Smooth muscle cell of bladder (primary cell): Measurements from ENCODE around the gene COPG1. TPM values are rescaled to one million over a fixed set of nuclear protein-coding genes. Genes with fewer than 3 reads are reported as not detected.

ENCODE experiments used
- total RNA-seq: library from RNA; depleted of rRNA; stranded (reverse); fragments of >200 nt; gene quantifications from 2 replicates; pipeline ENCODE4 v1.2.3, GENCODE V29; 2014

The COPG1 gene
- 502 and 503 TPM in 2 replicates for total RNA-seq

DNA sequence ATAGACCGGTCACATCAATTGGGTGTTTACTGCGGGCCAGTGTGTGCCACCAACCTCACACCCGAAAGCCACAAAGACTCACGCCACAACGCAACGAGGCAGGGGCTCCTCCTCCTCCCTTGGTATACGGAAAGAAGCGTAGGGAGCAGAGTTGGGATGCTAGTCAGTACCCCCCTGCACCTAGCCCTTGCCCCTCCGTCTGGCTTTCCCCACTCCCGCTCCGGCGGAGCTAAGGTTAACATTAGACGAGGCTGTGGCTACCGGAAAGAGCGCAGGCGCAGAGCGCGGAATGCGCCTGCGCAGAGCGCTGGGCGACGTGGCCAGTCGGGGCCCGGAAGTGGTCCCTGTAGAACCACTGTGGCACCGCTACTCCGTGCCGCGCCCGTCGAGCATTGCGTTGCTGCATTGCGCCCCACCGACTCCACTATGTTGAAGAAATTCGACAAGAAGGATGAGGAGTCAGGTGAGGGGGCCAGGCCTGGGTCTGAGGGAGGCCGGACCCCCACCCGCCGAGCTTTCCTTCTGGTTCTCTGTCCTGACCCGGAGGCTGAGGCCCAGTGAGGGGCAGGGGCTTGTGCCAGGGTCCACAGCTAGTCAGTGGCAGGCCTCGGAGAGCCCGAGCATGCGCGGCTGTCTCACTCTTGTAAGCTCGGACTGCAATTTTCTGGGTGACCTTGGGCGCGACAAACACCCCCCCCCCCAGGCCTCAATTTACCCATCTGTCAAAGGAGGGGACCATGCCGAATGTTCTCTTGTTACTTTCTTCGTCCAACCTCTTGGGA, at the start of gene COPG1:
TSS of gene COPG1 (plus strand) at position 323 of the 782 bp plus-strand sequence. CDS start at position 427, 104 bp downstream.

DNA sequence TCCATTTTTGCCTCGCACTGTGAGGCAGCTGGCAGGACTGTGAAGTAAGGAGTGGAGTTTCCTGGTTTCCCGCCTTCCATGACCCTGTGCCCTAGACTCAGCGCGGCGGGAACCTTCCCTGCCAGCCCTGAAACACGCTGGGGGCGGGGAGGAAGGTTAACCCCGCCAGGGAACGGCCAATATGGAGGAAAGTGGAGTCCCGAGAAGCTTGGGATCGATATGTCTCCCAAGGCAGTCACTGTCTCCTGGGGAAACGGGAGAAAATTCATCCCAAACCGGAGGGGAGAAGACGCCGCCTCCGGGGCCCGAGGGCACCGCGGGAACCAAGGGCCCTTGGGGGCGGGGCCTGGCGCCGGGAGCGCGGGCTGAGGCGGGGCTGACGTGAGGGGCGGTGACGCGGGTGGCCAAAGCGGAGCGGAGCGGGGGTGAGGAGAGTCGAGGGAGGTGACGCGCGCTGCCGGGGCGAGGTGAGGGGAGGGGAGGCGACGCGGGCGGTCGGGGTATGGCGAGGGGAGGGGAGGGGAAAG, 29.1 kb downstream of the COPG1 start, which contains the start of gene HMCES:
TSS of gene HMCES (plus strand) at position 432 of the 527 bp plus-strand sequence. CDS start 863 bp downstream, outside the sequence.

Other genes starting within 250 kb of the COPG1 start
- gene EFCC1, start 248.3 kb upstream of the COPG1 start, total RNA-seq, result 4.8 TPM in 1 of 2 replicates, not detected in the other
- not detected in 2 replicates for gene GP9, start 188.8 kb upstream of the COPG1 start, total RNA-seq
- 14.3 and 15.1 TPM in 2 replicates for gene RAB43, start 127.8 kb upstream of the COPG1 start, total RNA-seq
- gene ISY1, start 88.5 kb upstream of the COPG1 start, total RNA-seq, result 31.6 and 31.7 TPM in 2 replicates
- 265 and 277 TPM in 2 replicates for gene CNBP, start 65.7 kb upstream of the COPG1 start, total RNA-seq
- 15.8 and 16.1 TPM in 2 replicates for gene HMCES, start 29.3 kb downstream of the COPG1 start, total RNA-seq
- under 0.01 and 0.09 TPM in 2 replicates for gene EFCAB12, start 179.0 kb downstream of the COPG1 start, total RNA-seq
- 30.0 and 38.7 TPM in 2 replicates for gene MBD4, start 190.3 kb downstream of the COPG1 start, total RNA-seq
- gene IFT122, start 190.6 kb downstream of the COPG1 start, total RNA-seq, result 20.2 and 26.9 TPM in 2 replicates